AG04449 (cell line): ENCODE results near the gene NSL1.

Experiments
- CTCF ChIA-PET: fragments of 350-600 bp; formaldehyde crosslinking; extraction: SDS; loops from one replicate; lab custom pipeline; 2021; ENCODE audit warnings: antibody characterized with exemption; lab: Yijun Ruan, JAX
- POLR2A ChIA-PET: fragments of 400-600, 350-600 bp; formaldehyde crosslinking; extraction: SDS; loops from one replicate; lab custom pipeline; 2020; ENCODE audit warnings: antibody characterized with exemption, inconsistent platforms; lab: Yijun Ruan, JAX
- DNase-seq: peaks from one replicate; pipeline ENCODE4 v3.0.0-alpha.2; 2010; ENCODE audit warnings: low read depth, low spot score
- H3K4me3 ChIP-seq: 2 replicates; pipeline ENCODE4 v1.5.1; 2011; ENCODE audit warnings: low read depth, mild to moderate bottlenecking, control low read depth, low read length
- TF ChIP-seq, protein P1 (sequence below): IDR thresholded peaks from one replicate; pipeline ENCODE4 v1.5.1; 2011; ENCODE audit warnings: mild to moderate bottlenecking, moderate library complexity, low read length, control low read depth, inconsistent platforms; ENCODE audit not compliant: insufficient read depth; ENCODE audit errors: missing control alignments

NSL1 gene

DNA sequence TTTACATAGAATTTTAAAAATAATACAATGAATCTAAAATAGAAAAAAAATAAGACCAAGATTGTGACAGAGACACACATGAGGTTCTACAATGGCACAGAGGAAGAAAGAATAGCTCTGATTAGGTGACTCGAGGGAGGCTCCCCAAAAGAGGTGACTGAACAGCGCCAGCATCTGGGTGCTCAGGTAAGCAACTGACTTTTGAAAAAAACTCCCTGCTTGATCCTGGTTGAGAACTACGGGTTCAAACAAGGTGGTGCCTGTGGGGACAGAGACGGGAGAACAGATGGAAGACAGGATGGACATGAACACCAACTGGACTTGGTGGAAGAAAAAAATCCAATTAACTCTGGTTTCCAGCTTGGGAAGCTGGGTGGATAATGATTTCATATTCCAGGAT lies 114.4 kb downstream of the NSL1 start:
- POLR2A ChIA-PET = no interaction called here
- CTCF ChIA-PET = interaction anchor here (1.1 to 2.9 kb wide), 4 partner anchors 10 to 200 kb away, joined by 3 to 21 read pairs (median 5); no protein-coding TSS in a partner anchor
- no peak overlapping the region for H3K4me3 ChIP-seq
- TF ChIP-seq, protein P1, sequence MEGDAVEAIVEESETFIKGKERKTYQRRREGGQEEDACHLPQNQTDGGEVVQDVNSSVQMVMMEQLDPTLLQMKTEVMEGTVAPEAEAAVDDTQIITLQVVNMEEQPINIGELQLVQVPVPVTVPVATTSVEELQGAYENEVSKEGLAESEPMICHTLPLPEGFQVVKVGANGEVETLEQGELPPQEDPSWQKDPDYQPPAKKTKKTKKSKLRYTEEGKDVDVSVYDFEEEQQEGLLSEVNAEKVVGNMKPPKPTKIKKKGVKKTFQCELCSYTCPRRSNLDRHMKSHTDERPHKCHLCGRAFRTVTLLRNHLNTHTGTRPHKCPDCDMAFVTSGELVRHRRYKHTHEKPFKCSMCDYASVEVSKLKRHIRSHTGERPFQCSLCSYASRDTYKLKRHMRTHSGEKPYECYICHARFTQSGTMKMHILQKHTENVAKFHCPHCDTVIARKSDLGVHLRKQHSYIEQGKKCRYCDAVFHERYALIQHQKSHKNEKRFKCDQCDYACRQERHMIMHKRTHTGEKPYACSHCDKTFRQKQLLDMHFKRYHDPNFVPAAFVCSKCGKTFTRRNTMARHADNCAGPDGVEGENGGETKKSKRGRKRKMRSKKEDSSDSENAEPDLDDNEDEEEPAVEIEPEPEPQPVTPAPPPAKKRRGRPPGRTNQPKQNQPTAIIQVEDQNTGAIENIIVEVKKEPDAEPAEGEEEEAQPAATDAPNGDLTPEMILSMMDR = no peak
- DNase-seq = no peak
